Glutamatergic neuron (in vitro differentiated cells): ENCODE data around the gene SDC3. TPM values are rescaled to one million over a fixed set of nuclear protein-coding genes. Genes with fewer than 3 reads are reported as not detected.
A peak's percentile ranks its signal among the peaks of the same experiment; 100 is the strongest.

Source experiments
- DNase-seq: peaks from one replicate; pipeline ENCODE4 v3.0.0; 2022
- H3K27ac Mint-ChIP-seq: one replicate; pipeline ENCODE4 v1.8.0; 2020; ENCODE audit warnings: mild to moderate bottlenecking, mixed read lengths, inconsistent platforms; ENCODE audit not compliant: unreplicated experiment
- H3K27me3 Mint-ChIP-seq: one replicate; pipeline ENCODE4 v1.8.0; 2020; ENCODE audit warnings: mild to moderate bottlenecking, moderate library complexity, mixed read lengths, inconsistent platforms; ENCODE audit not compliant: unreplicated experiment
- H3K36me3 Mint-ChIP-seq: one replicate; pipeline ENCODE4 v1.8.0; 2020; ENCODE audit warnings: mild to moderate bottlenecking, mixed read lengths, inconsistent platforms; ENCODE audit not compliant: unreplicated experiment
- H3K4me1 Mint-ChIP-seq: one replicate; pipeline ENCODE4 v1.8.0; 2020; ENCODE audit warnings: mild to moderate bottlenecking, low read depth, mixed read lengths, inconsistent platforms; ENCODE audit not compliant: unreplicated experiment
- H3K4me3 Mint-ChIP-seq: one replicate; pipeline ENCODE4 v1.8.0; 2020; ENCODE audit warnings: mild to moderate bottlenecking, mixed read lengths, inconsistent platforms; ENCODE audit not compliant: unreplicated experiment
- H3K9me3 Mint-ChIP-seq: one replicate; pipeline ENCODE4 v1.8.0; 2020; ENCODE audit warnings: mild to moderate bottlenecking, moderate library complexity, mixed read lengths, inconsistent platforms; ENCODE audit not compliant: unreplicated experiment
- total RNA-seq: library from RNA; stranded (reverse); fragmentation: NEBNext Ultra II Directional; extraction: Animal tissue kit (Norgen Biotek cat#: 25700); gene quantifications from one replicate; pipeline ENCODE4 v1.2.1, GENCODE V29; 2021; ENCODE audit not compliant: unreplicated experiment
- TF ChIP-seq, protein P1 (sequence below): fragments of 200-600 bp; sonication (generic); IDR thresholded peaks from one replicate; pipeline ENCODE4 v1.5.0; 2021; ENCODE audit not compliant: partially characterized antibody, unreplicated experiment

Gene SDC3
- total RNA-seq, 1 donor from 2014 or later, result 41.7 TPM

DNA sequence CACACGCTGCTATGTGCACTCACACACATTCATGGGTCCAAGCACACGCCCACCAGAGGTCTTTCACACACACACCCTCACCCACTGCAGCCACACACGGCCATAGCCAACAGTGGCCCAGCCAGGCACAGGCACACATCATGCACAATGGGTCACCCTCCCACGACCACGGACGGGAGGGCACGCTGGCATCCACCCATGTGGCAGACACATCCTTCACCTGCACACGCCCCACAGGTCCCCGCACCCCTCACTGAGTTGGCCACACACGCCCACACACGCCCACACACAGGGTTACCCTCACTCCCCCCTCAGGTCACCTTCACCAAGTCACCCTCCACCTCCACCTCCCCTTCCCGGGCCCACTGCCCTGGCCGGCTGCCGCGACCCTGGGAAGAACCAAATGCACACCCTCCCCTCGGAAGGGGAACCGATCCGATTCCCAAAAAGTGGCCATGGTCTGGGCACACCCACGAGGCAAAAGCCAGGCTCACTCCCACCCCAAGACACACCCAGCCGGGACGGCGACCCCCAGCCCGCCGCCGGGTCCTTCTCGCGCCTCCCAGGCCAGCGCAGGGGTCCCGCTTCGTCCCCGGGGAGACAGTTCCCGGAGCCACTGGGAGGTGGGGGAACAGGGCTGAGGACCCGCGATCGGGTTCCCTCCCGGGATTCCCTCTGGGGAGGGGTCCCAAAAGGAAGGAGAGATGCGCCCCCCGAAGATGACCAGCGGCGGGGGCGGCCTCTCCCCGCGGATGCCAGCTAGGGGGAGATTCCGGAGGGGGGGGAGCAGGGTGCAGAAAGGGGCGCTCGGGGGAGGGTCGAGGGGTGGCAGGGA lies 860 bp downstream of the SDC3 start:
- H3K4me1 Mint-ChIP-seq, result peaks cover 38% of the 10 kb centered on the region
- TF ChIP-seq, protein P1, sequence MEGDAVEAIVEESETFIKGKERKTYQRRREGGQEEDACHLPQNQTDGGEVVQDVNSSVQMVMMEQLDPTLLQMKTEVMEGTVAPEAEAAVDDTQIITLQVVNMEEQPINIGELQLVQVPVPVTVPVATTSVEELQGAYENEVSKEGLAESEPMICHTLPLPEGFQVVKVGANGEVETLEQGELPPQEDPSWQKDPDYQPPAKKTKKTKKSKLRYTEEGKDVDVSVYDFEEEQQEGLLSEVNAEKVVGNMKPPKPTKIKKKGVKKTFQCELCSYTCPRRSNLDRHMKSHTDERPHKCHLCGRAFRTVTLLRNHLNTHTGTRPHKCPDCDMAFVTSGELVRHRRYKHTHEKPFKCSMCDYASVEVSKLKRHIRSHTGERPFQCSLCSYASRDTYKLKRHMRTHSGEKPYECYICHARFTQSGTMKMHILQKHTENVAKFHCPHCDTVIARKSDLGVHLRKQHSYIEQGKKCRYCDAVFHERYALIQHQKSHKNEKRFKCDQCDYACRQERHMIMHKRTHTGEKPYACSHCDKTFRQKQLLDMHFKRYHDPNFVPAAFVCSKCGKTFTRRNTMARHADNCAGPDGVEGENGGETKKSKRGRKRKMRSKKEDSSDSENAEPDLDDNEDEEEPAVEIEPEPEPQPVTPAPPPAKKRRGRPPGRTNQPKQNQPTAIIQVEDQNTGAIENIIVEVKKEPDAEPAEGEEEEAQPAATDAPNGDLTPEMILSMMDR, result no peak
- DNase-seq, result no peak
- peak overlapping the region; percentile 86 for H3K27ac Mint-ChIP-seq
- H3K36me3 Mint-ChIP-seq, result no peaks in the 10 kb centered on the region
- peaks cover 13% of the 10 kb centered on the region for H3K27me3 Mint-ChIP-seq
- peak overlapping the region; percentile 91 for H3K4me3 Mint-ChIP-seq
- peaks cover 14% of the 10 kb centered on the region for H3K9me3 Mint-ChIP-seq

DNA sequence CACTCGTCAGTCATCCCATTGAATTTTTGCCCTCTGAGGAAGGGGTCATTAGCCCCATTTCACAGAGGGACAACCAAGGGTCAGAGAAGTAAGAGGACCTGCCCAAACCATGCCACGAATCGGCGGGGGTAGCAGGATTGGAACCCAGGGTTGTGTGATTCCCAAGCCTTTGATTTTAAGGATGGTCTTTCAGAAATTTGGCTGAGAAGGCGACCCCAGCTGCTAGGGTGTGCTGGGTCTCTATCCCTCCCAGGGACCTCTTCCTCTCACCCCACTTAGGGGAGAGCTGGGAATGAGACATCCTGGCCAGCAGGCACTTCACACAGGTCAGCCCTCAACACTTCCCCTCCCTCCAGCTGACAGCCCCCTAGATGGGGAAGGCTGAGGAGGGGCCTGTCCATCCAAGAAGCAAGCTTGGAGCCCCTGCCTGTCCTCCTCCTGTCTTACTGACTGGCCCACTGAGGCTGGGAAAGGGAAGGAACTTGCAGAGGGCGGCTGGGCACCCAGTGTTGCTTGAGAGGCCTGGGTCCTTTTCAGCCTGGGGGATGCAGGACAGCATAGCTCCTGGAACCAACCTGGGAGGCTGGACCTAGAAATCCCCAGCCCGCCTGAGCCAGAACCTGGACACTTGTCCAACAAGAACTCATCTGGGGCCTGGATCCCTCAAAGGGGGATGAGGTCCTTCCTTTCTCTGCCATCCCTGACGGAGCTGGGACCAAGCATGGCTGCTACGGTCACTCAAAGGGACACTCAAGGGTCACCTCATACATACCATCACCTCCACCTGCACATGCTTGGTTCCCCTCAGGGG lies 1.7 kb downstream of the SDC3 start:
- TF ChIP-seq, protein P1, result no peak
- peak overlapping the region; percentile 91 for H3K4me3 Mint-ChIP-seq
- peaks cover 13% of the 10 kb centered on the region for H3K27me3 Mint-ChIP-seq
- H3K27ac Mint-ChIP-seq, result peak overlapping the region; percentile 86
- H3K4me1 Mint-ChIP-seq, result peaks cover 38% of the 10 kb centered on the region
- DNase-seq, result no peak
- peaks cover 14% of the 10 kb centered on the region for H3K9me3 Mint-ChIP-seq
- H3K36me3 Mint-ChIP-seq, result no peaks in the 10 kb centered on the region

DNA sequence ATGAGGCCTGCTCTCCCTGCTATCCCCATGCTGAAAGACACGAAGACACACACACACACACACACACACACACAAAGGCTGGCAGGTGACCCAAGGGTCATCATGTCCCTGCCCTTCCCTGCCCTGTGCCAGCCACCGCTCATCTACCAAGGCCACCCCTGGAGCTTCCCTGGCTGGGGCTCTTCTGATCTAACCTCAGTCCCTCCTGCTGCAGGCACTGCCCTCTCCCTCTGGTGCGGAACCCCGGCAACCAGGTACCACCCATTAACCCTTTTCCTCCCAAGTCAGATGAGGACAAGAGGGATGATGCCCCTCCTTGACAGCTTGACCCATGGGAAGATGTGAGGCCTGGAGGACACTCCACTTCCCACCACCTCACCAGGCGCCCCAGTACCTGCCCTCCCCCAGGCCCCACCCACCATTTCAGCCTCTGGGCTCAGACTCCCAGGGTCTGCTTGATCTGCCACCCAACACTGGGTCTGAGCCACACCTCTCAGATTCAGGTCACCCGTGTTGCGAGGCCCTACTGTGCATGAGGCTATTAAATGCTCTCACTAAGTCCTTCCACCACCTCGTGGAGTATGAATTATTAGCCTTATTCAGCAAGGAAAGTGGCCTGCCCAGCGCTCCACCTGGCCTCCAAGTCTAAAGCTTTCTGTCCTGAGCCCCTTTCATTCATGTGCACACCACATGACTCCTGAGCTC lies 2.5 kb downstream of the SDC3 start:
- Mint-ChIP-seq H3K27me3 (peaks cover 13% of the 10 kb centered on the region), H3K36me3 (no peaks in the 10 kb centered on the region), H3K4me3 (peak overlapping the region; percentile 20), H3K9me3 (peaks cover 14% of the 10 kb centered on the region), H3K27ac (no peak overlapping the region), H3K4me1 (peaks cover 33% of the 10 kb centered on the region)
- TF ChIP-seq, protein P1, result no peak
- DNase-seq, result no peak

DNA sequence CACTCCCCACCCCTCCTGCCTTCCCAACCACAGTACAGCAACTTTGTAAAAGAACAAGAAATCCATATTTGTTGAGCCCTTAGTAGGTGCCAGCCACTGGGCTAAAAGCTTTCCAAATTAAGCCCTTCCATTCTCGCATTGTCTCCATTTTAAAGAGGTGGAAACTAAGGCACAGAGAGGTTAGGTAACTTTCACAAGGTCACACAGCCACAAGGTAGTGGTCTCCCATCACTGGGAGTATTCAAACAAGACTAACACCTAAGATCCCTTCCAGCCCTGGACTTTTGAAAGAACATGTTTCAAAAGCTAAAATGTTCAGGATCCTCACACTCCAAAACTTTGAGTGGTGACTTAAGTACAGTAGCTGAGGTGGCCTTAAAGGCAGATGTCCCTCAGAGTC lies 3.2 kb downstream of the SDC3 start:
- no peak overlapping the region for H3K27ac Mint-ChIP-seq
- no peak for DNase-seq
- no peak overlapping the region for H3K4me3 Mint-ChIP-seq
- TF ChIP-seq, protein P1, result no peak
- peaks cover 27% of the 10 kb centered on the region for H3K4me1 Mint-ChIP-seq
- peaks cover 10% of the 10 kb centered on the region for H3K9me3 Mint-ChIP-seq
- peaks cover 11% of the 10 kb centered on the region for H3K27me3 Mint-ChIP-seq
- H3K36me3 Mint-ChIP-seq, result no peaks in the 10 kb centered on the region
